GM18519 (cell line): ENCODE data around the gene DBET.
"Not testable (repeated sequence)": the region's sequence is repeated elsewhere in the genome, so short reads cannot be mapped to it uniquely, and the experiment has no call there.

ENCODE experiments used
- ATAC-seq: cut with Tn5 transposase; IDR thresholded peaks from one replicate; pipeline ENCODE4 v1.9.1; 2021; ENCODE audit warnings: mild to moderate bottlenecking, moderate library complexity; ENCODE audit not compliant: unreplicated experiment, low FRiP score

The DBET gene

GRCh38 chr4:190047627-190048026 is 16.7 kb upstream of the DBET start:
- ATAC-seq, result not testable (repeated sequence)

- not testable (repeated sequence) for ATAC-seq
Measured at GRCh38 chr4:190049378-190050239, 14.7 kb upstream of the DBET start.

DNA sequence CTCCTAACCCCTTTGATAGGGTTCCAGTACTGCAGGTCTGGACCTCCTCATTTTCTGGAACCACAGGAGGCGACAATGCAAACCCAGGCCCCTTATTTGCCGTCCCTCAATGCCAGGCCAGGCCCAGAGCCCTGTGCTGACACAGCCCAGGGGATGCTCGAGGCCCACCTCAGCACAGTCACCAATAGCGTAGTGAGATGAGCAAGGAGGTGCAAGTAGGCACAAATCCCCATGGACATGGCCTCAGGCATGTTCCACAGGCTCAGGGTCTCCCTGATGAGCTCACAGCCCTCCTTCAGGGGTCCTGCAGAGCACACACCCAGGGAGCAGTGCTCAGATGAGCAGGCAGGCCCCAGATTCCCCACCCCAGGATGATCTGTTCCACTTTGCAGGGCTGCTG is 5.3 kb upstream of the DBET start:
- not testable (repeated sequence) for ATAC-seq

DNA sequence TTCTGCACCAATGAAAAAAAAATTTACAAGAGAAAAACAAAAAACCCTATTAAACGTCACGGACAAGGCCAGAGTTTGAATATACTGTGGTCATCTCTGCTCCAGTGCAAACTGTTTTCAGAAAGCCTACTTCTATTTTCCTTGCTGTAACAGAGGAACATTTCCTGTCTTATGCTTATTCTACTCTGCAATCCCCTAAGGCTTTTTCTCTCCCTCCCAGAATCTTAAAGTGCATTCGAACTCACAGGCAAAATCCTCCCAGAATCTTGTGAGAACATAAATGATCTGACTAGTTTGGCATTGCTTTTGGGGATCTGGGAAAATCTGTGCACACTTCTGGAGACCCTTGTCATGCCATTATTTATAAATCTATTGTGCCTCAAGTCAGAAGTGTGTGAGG is 503 bp downstream of the DBET start:
- not testable (repeated sequence) for ATAC-seq

GRCh38 chr4:190068351-190068750 is 4.0 kb downstream of the DBET start:
- not testable (repeated sequence) for ATAC-seq

- not testable (repeated sequence) for ATAC-seq
Measured at GRCh38 chr4:190093052-190093451, 28.8 kb downstream of the DBET start.

DNA sequence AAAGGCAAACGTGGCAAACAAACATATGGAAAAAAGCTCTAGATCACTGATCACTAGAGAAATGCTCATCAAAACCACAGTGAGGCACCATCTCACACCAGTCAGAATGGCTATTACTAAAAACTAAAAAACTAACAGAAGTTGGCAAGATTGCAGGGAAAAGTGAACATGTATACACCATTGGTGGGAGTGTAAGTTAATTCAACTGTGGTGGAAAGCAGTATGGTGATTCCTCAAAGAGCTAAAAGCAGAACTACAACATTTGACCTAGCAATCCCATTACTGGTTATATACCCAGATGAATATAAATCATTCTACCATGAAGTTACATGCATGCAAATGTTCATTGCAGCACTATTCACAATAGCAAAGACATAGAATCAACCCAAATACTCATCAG is 29.7 kb downstream of the DBET start:
- ATAC-seq, result not testable (repeated sequence)

DNA sequence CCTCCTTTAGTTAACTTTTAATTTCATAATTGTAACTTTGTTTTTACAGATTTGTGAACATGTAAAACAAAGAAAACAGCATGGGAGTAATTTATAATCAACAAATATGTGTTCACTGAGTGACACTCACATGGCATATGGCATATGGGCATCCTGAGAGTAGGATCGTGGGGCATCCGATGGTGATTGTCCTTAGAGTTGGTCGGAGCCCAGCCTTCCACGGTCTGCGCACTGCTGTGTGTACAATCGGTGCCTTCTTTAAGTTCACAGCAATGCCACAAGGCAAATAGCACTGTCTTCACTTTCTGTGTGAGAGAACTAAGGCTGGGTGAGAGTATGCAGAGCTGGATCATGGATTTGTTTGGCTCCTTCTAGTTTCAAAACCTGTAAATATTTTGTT is 31.0 kb downstream of the DBET start:
- not testable (repeated sequence) for ATAC-seq

DNA sequence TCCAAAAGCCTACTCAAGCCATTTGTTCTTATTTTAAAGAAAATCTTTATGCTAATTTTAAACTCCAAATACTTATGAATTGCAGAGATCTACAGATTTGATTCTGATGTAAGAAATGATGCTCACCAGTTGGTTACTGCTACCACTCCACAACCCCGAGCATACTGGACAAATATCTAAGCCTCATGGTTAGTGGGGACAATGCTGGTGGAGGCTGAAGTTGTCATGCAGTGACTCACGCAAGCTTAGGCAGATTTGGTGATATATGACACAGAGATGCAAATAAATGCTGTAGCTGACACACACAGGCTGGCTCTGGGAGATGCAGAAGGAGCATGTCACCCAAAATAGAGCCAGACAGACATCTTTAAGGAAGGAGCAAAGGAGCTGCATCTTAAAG is 35.3 kb downstream of the DBET start:
- ATAC-seq, result not testable (repeated sequence)

DNA sequence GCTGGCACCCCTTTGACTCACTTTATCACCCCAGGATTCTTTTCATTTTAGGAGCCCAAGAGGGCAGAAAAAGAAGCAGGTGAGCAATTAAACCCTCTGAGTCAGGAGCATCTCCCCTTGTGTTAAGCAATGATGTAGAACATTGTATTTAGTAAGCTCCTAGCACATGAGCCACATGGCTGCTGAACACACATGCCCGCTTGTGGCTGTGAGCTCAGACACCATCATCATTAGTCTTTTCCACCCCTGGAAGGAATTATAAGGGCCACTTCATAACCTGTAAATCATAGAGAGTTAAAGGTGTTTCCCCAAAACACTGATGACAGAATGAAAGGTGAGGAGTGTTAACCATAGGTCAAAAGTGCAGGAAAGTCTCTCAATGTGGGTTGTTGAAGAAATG is 37.2 kb downstream of the DBET start:
- ATAC-seq, result not testable (repeated sequence)

DNA sequence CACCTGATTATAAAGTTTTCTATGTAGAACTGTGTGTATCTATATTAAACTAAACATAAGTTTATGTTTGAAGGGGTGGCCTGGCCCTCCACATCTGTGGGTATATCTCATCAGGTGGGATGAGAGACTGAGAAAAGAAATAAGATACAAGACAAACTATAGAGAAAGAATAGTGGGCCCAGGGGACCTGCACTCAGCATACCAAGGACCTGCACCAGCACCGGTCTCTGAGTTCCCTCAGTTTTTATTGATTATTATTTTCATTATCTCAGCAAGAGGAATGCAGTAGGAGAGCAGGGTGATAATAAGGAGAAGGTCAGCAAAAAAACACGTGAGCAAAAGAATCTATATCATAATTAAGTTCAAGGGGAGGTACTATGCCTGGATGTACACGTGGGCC is 41.9 kb downstream of the DBET start:
- ATAC-seq, result not testable (repeated sequence)

- not testable (repeated sequence) for ATAC-seq
Measured at GRCh38 chr4:190106611-190107480, 42.5 kb downstream of the DBET start.

DNA sequence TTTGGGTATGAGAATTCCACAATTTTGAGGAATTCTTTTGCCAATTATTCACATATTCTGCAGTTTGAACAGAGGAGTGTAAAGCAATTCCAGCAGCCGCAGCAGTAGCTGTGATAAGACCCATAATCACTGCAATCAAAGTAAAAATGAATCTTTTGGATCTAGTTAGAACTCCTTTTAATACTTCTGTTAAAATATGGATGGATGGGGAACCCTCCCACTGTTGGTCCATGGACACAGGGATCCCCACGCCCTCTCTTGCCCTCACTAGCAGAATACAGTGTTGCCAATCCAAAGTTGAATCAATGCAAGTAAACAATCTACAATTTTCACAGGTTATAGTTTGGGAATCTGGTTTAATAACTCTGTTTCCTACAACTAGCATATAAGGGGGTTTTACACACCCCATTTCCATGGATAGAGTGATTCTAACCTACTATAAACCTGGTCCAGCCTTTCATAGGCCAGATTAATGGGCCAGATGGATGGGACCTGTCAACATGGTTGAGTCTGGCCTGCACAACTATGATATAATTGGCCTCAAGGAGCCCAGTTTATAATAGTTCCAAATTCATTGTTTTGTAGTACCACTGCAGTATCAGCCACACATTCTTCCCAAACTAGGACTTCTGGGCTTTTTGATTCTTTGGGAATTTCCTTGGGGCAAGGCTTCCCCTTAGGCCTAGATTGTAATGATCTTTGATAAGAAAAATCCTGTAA is 43.6 kb downstream of the DBET start:
- ATAC-seq, result not testable (repeated sequence)

- ATAC-seq, result not testable (repeated sequence)
Measured at GRCh38 chr4:190108756-190109155, 44.5 kb downstream of the DBET start.

DNA sequence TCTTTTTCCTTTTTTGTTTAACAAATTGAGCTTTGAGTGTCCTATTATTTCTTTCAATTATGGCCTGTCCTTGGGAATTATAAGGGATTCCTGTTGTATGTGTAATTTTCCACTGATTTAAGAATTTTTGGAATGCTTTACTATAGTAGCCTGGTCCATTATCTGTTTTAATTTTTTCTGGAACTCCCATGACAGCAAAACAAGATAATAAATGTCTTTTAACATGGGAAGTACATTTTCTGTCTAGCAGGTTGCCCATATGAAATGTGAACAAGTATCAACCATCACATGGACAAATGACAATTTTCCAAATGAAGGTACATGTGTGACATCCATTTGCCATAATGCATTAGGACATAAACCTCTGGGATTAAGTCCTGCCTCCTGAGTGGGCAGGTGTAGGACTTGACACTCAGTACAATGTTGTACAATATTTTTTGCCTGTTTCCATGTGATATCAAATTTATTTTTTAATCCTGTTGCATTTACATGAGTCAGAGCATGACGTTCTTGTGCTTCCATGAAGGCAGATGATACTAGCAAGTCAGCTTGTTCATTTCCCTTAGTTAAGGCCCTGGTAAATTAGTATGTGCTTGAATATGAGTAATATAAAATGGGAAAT is 45.2 kb downstream of the DBET start:
- ATAC-seq, result not testable (repeated sequence)

- ATAC-seq, result not testable (repeated sequence)
Measured at GRCh38 chr4:190110033-190110432, 45.7 kb downstream of the DBET start.

GRCh38 chr4:190110570-190111295 is 46.4 kb downstream of the DBET start:
- not testable (repeated sequence) for ATAC-seq

DNA sequence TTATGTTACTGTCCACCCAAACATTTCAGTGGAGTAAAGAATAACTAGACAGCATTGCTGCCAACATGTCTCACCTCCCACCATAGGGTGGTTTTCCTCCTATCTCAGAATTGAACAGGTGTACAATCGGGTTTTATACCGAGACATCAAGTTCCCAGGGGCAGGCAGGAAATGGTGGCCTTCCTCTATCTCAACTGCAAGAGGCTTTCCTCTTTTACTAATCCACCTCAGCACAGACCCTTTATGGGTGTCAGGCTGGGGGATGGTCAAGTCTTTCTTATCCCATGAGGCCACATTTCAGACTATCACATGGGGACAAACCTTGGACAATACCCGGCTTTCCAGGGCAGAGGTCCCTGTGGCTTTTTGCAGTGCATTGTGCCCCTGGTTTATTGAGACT is 48.6 kb downstream of the DBET start:
- ATAC-seq, result not testable (repeated sequence)

GRCh38 chr4:190114991-190115390 is 50.7 kb downstream of the DBET start:
- ATAC-seq, result not testable (repeated sequence)
